GM21723 (cell line): ENCODE data around the gene MBTPS1.

Experiments
- ATAC-seq: cut with Tn5 transposase; IDR thresholded peaks from one replicate; pipeline ENCODE4 v1.9.1; 2021; ENCODE audit warnings: mild to moderate bottlenecking, moderate library complexity; ENCODE audit not compliant: unreplicated experiment

The MBTPS1 gene

DNA sequence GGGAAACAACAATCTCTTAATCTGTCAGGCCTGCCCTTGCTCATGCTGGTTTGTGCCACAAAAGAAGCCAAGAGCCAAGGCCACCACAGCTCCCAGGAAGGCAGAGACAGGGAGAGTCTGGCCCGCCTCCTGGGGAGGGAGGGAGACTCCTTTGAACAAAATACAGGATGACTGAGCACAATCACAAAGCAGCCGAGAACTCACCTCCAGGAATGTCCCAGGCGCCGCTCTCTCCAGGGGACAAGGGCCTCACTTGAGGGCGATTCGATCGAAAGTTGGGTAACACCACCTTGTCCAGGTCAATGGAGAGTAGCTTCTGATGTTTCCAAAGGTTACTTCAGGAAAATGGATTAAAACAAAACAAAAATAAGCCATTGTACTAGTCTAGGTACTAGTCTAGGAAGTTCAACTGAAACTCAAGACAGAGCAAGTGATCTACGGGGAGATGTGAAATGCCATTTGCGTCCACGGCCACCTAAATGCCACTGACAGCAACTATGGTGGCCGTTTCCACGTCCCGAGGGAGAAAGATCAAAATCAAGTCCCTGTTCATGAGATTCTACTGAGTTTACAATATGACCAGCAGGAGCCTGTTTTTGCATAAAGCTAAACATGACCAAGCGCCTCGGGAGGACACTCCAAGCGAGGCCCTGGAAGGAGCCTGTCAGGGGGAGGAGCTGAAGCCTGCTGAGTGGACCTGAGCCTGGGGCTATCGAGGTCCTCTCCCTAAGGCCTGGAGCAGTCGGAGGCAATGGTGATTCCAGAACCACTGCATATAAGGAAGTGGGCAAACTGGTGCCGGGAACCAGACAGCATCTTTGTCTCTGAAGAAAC, 60.7 kb downstream of the MBTPS1 start:
- ATAC-seq, result no peak

- no peak for ATAC-seq
These were observed 61.4 kb downstream of the MBTPS1 start for GRCh38 chr16:84055366-84055765.

- ATAC-seq, result no peak
These were observed 61.8 kb downstream of the MBTPS1 start for GRCh38 chr16:84054916-84055315.

GRCh38 chr16:84054271-84054670, 62.5 kb downstream of the MBTPS1 start:
- no peak for ATAC-seq

GRCh38 chr16:84053237-84053636, 63.5 kb downstream of the MBTPS1 start:
- no peak for ATAC-seq

- no peak for ATAC-seq
These were observed 64.6 kb downstream of the MBTPS1 start for GRCh38 chr16:84052071-84052622.

DNA sequence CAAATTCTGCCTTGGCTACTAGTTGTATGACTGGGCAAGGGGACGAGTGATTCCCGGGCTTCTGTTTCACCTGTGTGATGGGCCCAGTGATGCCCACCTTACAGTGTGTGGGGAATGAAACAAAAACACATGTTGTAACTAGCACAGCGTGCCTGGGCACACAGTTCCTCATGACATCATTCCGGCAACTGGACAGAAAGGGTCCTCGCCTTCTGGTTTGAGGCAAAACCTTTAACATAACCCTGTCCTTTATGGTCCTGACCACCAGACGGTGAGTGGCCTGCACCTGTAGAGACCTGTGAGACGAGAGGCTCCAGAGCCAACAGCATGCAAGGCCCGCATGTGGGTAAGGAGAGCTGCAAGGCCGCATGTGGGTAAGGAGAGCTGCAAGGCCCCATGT, 66.4 kb downstream of the MBTPS1 start:
- ATAC-seq, result no peak

DNA sequence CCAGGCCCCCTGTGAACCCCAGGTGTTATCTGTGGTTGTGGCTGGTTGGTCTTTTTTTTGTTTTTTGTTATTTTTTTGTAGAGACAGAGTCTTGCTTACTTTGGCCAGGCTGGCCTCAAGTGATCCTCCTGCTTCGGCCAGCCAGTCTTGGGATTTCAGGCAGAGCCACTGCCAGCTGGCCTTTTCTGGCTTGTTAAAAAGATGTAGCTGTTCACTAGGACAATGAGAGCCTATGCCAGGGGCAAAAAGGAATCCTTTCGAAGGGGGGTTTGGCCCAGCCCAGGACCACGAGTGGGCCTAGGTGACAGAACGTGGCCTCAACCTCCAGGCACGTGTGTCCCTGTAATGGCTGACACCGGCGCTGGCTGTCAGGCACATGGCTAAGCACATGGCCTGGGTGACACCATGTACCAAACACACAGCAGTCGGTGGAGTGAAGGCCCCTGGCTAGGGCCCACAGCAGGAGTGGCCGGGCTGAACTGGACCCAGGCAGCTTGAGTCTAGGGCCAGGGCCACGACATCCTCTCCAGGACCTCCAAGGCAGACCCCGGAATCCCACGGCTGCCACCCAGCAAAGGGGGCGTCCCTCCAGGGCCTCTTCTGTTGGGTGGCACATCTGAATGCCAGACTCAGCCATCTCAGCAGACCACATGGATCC, 67.2 kb downstream of the MBTPS1 start:
- no peak for ATAC-seq

GRCh38 chr16:84048871-84049270, 67.9 kb downstream of the MBTPS1 start:
- ATAC-seq, result no peak

- no peak for ATAC-seq
These were observed 68.5 kb downstream of the MBTPS1 start for GRCh38 chr16:84048270-84048669.

DNA sequence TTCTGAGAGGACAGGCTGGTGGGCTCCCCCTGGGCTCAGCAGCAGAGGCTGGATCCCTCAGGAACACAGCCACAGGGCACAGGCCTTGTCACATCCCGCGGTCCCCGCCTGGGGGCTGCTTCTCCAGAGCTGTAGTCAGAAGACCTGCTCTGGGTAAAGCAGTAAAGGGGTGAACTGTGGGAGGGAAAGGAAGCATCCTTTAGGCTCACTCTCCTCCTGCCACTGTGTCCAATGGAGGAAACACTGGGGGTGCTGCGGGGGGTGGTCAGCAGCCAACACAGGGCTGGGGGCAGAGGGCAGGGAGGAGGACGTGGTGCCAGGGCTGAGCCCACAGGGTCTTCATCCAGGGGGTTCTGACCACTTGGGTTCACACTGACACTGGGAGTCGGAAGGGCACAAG, 69.1 kb downstream of the MBTPS1 start:
- no peak for ATAC-seq

DNA sequence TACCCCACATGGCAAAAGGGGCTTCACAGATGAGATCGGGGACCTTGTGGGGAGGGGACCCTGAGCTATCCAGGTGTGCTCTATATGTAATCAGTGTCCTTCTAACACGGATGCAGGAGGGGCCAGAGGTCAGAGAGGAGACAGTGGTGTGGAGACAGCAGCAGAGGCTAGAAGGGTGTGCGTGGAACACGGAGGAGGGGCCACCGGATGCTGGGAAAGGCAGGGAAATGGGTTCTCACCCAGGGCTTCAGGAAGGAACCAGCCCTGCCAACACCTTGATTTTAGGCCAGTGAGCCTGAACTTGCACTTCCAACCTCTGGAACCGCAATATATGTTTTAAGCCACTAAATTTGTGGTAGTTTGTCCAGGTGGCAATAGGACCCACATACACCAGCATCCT, 69.5 kb downstream of the MBTPS1 start:
- no peak for ATAC-seq

DNA sequence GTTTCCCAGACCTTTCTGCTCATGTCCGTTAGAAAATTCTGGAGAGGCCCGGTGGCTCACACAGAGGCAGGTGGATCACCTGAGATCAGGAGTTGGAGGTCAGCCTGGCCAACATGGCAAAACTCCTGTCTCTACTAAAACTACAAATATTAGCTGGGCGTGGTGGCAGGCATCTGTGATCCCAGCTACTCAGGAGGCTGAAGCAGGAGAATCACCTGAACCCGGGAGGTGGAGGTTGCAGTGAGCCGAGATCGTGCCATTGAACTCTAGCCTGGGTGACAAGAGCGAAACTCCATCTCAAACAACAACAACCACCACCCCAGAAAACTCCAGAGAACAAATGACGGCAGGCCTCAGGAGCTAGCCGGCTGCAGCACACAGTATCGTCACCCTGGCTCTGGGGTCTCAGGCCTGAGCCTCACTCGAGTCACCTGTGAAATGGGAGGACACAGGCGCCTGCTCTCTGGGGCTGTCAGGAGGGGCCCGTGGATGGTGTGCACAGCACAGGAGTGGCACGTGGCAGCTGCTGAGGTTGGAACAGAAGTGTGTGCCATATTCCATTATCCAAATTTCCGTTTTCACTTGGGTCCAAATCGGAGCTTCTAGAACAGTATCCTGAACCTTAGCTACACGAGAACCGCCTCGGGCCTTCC, 70.8 kb downstream of the MBTPS1 start:
- ATAC-seq, result no peak

DNA sequence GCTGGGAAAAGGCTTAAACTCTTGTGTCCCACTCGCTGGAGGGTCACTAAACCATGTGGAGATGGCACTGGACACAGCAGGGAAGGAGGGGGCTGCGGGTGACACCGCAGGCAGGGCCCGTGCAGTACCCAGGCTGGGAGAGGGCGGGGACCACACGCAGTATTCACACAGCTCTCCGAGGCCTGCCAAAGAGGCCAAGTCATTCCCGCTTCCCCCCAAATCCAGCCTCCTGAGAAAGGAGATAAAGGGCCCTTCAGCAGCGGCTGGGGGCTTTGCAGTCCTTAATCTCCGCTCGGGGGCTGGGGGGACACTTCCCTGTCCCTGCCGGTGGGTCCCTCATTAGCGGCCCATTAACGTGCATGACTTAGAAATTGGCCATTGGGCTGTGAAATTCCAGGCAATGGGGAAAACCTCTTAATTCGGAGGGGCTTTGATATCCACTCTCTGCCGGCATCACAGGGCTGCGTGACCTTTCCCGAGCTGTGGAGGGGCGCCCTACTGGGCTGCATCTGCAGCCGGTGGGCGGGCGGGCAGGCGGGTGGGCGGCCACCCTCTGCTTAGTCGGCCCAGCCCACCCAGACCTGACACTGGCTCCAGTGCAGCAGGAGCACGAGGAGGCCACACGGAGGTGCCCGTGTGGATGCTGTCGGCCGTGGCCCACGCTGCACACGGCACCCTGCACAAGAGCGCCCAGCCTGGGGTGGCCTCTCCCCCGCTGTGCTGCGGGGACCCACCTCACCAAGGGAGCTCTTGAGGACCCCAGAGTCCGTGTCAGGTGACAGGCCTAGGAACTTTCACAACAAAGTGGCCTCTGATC, 71.5 kb downstream of the MBTPS1 start:
- ATAC-seq, result no peak

GRCh38 chr16:84044118-84044488, 72.6 kb downstream of the MBTPS1 start:
- no peak for ATAC-seq

DNA sequence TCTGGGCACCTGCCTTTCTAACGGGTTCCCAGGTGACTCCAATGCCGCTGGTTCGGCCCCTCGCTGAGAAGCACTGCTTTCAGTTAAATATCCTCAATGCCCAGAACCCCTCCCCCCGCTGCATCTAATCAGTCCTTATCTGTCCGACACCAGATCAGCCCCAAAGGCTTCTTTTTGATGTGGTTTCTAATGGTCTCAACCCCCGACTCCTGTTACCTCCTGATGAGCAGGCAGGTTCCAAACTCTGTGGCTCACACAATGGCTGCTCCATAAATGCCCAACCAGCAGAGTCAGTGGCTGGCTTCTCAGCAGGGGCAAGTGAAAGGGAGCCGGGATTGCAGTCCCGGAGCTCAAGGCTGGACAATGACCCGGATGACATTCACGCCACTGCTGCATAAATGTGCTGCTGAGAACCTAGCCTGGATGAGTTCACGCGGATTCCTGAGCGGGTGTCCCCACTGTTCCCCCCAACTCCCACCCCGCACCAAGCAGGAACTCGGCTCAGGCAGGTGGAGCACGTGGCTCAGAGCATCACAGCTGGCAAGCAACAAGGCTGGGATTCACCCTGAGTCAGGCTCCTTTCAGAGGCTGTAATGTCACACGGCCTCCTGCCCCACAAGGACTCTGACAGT, 73.1 kb downstream of the MBTPS1 start:
- no peak for ATAC-seq

DNA sequence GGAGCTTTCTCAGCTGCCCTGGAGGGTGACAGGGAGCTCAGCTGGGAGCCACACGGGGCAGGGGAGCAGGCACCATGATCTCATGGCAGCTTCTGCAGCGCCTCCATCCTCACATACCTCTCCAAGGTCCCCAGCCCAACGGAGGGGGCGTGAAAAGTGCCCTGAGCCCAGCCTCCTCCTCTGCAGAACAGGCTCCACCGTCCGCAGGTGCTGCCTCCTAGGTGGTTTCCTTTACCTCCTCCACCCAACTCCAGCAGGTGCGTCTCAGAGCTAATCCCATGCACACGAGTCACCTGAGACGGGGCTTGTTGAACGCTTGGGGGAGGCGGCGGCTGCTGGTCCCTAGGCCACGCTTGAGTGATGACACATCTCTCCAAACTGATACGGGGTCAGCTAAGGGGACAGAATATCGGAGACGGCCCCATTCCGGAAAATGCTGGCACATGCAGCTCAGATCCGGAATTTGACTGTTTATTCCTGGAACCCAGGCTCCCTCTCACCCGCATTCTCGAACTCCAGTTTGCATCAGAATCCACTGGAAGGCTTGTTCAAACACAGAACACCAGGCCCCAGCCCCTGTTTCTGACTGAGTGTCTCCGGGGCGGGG, 73.8 kb downstream of the MBTPS1 start:
- ATAC-seq, result no peak

DNA sequence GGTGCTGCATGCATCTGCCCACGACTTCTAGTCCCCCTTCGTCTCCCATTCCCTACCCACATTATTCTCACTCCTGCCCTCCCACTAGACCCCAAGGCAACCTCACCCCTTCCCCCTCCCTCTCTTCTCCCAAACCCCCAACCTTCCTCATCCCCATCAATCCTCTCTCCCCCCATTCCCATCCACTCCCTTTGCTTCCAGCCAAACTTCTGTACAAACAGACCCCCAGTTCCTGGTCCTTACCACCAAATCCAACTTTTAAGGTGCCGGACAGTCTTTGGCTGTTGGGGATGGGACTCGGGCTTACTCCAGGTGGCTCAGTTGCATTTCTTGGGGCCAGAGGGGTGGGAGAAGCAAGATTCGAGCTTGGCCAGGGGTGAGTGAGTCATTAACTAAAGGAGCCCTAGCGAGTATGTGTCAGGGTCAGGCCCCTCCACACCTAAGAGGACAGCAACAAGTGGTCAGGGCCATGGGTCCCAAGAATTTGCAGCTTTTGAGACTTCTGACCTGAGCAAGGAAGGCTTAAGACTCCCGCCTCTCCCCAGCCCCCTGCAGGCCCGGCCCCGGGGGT, 74.3 kb downstream of the MBTPS1 start, which contains the start of gene SLC38A8:
TSS of gene SLC38A8 (minus strand) at position 488 of the 571 bp plus-strand sequence. CDS start 638 bp downstream, outside the sequence.
- ATAC-seq, result no peak

GRCh38 chr16:84041881-84042280, 74.9 kb downstream of the MBTPS1 start:
- no peak for ATAC-seq
